Smooth muscle cell (in vitro differentiated cells): ENCODE measurements around the gene CRLF1. TPM values are rescaled to one million over a fixed set of nuclear protein-coding genes. Genes with fewer than 3 reads are reported as not detected.

Experiments
- DNase-seq: peaks from one replicate; lab custom pipeline; 2025; ENCODE audit not compliant: unreplicated experiment; lab: John Stamatoyannopoulos, UW
- H2AFZ ChIP-seq: fragments of 200-600 bp; sonication (generic); 2 replicates; pipeline ENCODE4 v1.6.0; 2016; ENCODE audit warnings: antibody characterized with exemption, low read depth, mild to moderate bottlenecking
- H3F3A ChIP-seq: fragments of 200-600 bp; sonication (generic); 2 replicates; pipeline ENCODE4 v1.6.0; 2017; ENCODE audit warnings: antibody characterized with exemption, low read depth
- H3K27ac ChIP-seq: fragments of 200-600 bp; sonication (generic); 2 replicates; pipeline ENCODE4 v1.5.1; 2016; ENCODE audit warnings: low read depth, mild to moderate bottlenecking
- H3K27me3 ChIP-seq: fragments of 200-600 bp; sonication (generic); 2 replicates; pipeline ENCODE4 v1.6.1; 2016; ENCODE audit warnings: low read depth, mild to moderate bottlenecking
- H3K36me3 ChIP-seq: fragments of 200-600 bp; sonication (generic); 2 replicates; pipeline ENCODE4 v1.5.1; 2016; ENCODE audit warnings: low read depth
- H3K4me1 ChIP-seq: fragments of 200-600 bp; sonication (generic); 2 replicates; pipeline ENCODE4 v1.5.1; 2016; ENCODE audit warnings: low read depth
- H3K4me2 ChIP-seq: fragments of 200-600 bp; sonication (generic); 2 replicates; pipeline ENCODE4 v1.6.0; 2016; ENCODE audit warnings: mild to moderate bottlenecking
- H3K4me3 ChIP-seq: fragments of 200-600 bp; sonication (generic); 2 replicates; pipeline ENCODE4 v1.5.1; 2016; ENCODE audit warnings: mild to moderate bottlenecking
- H3K79me2 ChIP-seq: fragments of 200-600 bp; sonication (generic); 2 replicates; pipeline ENCODE4 v1.6.0; 2016; ENCODE audit warnings: low read depth, mild to moderate bottlenecking
- H3K9ac ChIP-seq: fragments of 200-600 bp; sonication (generic); 2 replicates; pipeline ENCODE4 v1.6.0; 2016; ENCODE audit warnings: low read depth
- H3K9me3 ChIP-seq: fragments of 200-600 bp; sonication (generic); replicated peaks from 2 replicates; pipeline ENCODE4 v1.5.1; 2016; ENCODE audit warnings: low read depth
- H4K20me1 ChIP-seq: fragments of 200-600 bp; sonication (generic); 2 replicates; pipeline ENCODE4 v1.6.0; 2016; ENCODE audit warnings: low read depth
- WGBS: methylation state at CpG from one replicate; pipeline ENCODE4 v1.1.7; 2016; ENCODE audit warnings: low lambda C conversion rate; 5-methylcytosine and 5-hydroxymethylcytosine counted together
- polyA plus RNA-seq: library from polyadenylated mRNA; unstranded; fragments of >200 nt; fragmentation: Nextera tagmentation; extraction: Ambion mirVana; gene quantifications from 2 replicates; pipeline ENCODE4 v1.2.1, GENCODE V29; 2016
- total RNA-seq: library from RNA; depleted of rRNA; stranded (reverse); fragments of >200 nt; gene quantifications from 2 replicates; pipeline ENCODE4 v1.2.3, GENCODE V29; 2014
- TF ChIP-seq, protein P1 (sequence below): fragments of 200-600 bp; sonication (generic); IDR thresholded peaks from 2 replicates; pipeline ENCODE4 v1.5.1; 2017; ENCODE audit warnings: borderline replicate concordance, mild to moderate bottlenecking, antibody characterized with exemption; ENCODE audit not compliant: insufficient read depth, poor library complexity, severe bottlenecking

The CRLF1 gene
- total and polyA plus RNA-seq, 2 experiments from 2014 or later = 196 to 1,048 TPM

DNA sequence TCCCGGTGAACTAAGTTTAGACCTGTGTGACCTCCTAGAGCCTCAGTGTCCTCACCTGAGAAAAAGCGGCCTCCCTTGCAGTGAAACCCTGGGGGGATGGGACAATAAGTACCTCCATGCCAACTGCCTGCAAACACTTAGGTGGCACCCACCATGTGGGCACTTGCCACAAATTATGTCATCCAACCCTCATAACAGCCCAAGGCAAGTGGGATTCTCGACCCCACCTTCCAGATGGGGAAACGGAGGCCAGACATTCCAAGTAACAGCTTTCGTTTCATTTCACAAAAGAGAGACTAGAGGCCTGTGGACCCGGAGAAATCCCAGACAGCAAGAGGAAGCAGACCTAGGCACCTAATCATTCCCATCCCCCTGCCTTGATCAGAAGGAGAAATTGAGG is 11.1 kb downstream of the CRLF1 start:
- Histone ChIP-seq H3F3A (peaks cover 19% of the 10 kb centered on the region), H3K9ac (no peak overlapping the region), H3K36me3 (no peaks in the 10 kb centered on the region), H3K9me3 (no peaks in the 10 kb centered on the region), H3K4me1 (peaks cover 10% of the 10 kb centered on the region), H3K79me2 (no peaks in the 10 kb centered on the region), H3K27me3 (no peaks in the 10 kb centered on the region), H4K20me1 (peaks cover 59% of the 10 kb centered on the region), H3K4me3 (no peak overlapping the region), H2AFZ (no peak overlapping the region), H3K27ac (no peak overlapping the region), H3K4me2 (no peak overlapping the region)
- 89% methylated on average over 6 of the region's 6 CpGs for WGBS
- TF ChIP-seq, protein P1, sequence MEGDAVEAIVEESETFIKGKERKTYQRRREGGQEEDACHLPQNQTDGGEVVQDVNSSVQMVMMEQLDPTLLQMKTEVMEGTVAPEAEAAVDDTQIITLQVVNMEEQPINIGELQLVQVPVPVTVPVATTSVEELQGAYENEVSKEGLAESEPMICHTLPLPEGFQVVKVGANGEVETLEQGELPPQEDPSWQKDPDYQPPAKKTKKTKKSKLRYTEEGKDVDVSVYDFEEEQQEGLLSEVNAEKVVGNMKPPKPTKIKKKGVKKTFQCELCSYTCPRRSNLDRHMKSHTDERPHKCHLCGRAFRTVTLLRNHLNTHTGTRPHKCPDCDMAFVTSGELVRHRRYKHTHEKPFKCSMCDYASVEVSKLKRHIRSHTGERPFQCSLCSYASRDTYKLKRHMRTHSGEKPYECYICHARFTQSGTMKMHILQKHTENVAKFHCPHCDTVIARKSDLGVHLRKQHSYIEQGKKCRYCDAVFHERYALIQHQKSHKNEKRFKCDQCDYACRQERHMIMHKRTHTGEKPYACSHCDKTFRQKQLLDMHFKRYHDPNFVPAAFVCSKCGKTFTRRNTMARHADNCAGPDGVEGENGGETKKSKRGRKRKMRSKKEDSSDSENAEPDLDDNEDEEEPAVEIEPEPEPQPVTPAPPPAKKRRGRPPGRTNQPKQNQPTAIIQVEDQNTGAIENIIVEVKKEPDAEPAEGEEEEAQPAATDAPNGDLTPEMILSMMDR = no peak
- no peak for DNase-seq

DNA sequence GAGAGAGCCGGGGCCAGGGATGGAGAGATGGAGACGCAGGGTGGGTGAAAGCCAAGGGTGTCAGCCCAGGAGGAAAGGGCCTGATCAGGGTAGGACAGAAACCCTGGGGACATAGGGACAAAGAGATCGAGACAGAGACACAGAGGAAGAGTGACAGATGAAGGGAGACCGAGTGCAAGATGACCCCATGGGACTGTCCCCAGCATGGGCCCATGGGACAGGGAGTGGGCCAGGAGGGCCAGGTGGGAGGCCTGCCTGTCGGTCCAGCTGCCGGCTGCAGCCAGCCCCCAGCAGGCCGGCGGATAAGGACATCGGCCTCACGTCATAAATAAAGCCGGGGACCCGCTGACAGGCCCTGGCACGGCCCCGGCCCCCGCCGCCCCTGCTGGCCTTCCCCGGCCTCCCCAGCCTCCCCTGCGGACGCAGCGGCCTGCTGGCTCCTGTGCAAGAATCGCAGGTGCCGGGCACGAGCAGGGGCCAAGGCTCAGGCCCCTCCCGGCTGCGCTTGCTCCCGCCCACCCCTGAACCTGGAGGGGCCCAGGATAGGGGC is 11.7 kb downstream of the CRLF1 start:
- Histone ChIP-seq H3K27ac (no peak overlapping the region), H3K4me1 (peaks cover 10% of the 10 kb centered on the region), H3F3A (peaks cover 23% of the 10 kb centered on the region), H3K9me3 (no peaks in the 10 kb centered on the region), H3K4me2 (peak overlapping the region; percentile 95), H3K36me3 (no peaks in the 10 kb centered on the region), H3K4me3 (peak overlapping the region; percentile 43), H3K27me3 (no peaks in the 10 kb centered on the region), H3K9ac (no peak overlapping the region), H2AFZ (no peak overlapping the region), H3K79me2 (no peaks in the 10 kb centered on the region), H4K20me1 (peaks cover 56% of the 10 kb centered on the region)
- no peak for DNase-seq
- TF ChIP-seq, protein P1 = no peak
- 46% methylated on average over 10 of the region's 26 CpGs for WGBS

- Histone ChIP-seq H3K4me1 (peaks cover 10% of the 10 kb centered on the region), H3K27me3 (no peaks in the 10 kb centered on the region), H3K4me2 (peak overlapping the region; percentile 95), H3K4me3 (peak overlapping the region; percentile 43), H3K79me2 (no peaks in the 10 kb centered on the region), H3K27ac (no peak overlapping the region), H3F3A (peaks cover 29% of the 10 kb centered on the region), H4K20me1 (peaks cover 51% of the 10 kb centered on the region), H3K9me3 (no peaks in the 10 kb centered on the region), H3K36me3 (no peaks in the 10 kb centered on the region), H3K9ac (no peak overlapping the region), H2AFZ (no peak overlapping the region)
- TF ChIP-seq, protein P1 = peak; percentile 98
- peak; percentile 51 for DNase-seq
- 5% methylated on average over 30 of the region's 54 CpGs for WGBS
Observed at GRCh38 chr19:18594096-18594823, 12.3 kb downstream of the CRLF1 start.
